HG03571 (cell line): Measurements from ENCODE around the gene SPTBN5.
"Not testable (repeated sequence)": the region's sequence is repeated elsewhere in the genome, so short reads cannot be mapped to it uniquely, and the experiment has no call there.

Experiments used
- ATAC-seq: cut with Tn5 transposase; IDR thresholded peaks from one replicate; pipeline ENCODE4 v1.9.1; 2021; ENCODE audit not compliant: unreplicated experiment

The SPTBN5 gene

DNA sequence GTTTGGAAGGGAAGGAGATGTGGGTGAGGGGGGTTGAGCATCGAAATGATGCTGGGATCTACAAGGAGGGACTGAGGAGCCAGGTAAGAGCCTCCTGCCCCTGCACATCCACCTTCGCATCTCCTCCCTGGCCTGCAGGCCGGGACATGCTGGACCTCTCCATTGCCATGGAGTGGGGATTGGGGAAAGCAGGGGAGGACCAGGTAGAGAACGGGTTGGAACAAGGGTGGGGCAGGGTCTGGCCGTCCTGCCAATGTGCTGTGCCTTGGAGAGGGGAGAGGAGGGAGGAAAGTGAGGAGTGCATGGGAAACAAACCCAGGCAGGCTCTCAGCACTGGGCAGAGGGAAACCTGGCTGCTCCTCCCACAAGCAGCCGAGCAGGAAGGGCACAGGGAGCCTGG is 44.6 kb downstream of the SPTBN5 start:
- ATAC-seq, result no peak

- no peak for ATAC-seq
These were observed 45.2 kb downstream of the SPTBN5 start for GRCh38 chr15:41848631-41849030.

DNA sequence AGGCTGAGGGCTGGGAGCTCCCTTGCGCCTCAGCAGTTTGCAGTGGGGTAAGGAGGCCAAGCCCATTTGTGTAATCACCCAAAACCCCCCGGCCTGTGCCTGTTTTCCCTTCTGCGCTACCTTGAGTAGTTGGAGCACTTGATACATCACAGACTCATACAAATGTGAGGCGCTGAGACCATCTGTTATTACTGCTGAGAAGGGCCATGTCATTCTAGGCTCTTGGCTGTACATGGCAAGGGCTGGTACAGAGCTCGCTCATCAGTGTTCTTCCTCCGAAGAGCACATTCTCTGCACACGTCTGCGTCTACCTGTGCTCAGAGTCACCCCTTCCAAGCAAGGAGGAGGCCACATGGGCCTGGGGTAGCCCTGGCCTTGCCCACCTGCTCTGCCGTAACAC is 45.9 kb downstream of the SPTBN5 start:
- ATAC-seq, result no peak

DNA sequence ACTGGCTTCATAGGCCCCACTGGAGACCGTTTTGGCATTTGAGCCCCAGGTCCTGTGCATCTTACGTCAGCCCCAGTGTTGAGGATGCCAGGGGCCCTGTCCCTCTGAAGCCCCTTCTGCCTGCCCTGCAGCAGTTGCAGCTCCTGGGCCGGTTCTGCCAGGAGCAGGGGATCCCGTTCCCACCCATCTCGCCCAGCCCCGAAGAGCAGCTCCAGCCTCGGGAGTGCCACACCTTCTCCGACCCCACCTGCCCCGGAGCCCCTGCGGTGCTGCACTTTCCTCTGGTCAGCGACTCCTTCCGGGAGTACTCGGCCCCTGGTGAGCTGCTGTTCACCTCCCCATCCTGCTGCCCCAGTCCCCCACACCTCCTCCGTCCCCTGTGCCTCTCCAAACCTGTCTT is 46.6 kb downstream of the SPTBN5 start:
- no peak for ATAC-seq

DNA sequence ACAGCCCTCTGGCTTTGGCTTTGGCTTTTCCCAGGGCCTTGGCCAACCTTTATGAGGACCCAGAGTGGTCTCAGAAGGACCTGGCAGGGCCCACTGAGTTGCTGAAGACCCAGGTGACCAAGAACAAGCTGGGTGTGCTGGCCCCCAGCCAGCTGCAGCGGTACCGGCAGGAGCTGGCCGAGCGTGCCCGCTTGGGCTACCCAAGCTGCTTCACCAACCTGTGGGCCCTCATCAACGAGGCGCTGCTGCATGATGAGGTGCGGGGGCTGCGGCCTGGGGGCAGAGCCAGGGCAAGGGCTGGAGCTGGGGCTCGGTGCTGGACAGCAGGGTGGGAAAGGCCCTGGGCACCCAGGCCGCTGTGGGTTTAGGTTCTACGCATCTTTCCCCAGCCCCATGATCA is 49.0 kb downstream of the SPTBN5 start:
- ATAC-seq, result no peak

DNA sequence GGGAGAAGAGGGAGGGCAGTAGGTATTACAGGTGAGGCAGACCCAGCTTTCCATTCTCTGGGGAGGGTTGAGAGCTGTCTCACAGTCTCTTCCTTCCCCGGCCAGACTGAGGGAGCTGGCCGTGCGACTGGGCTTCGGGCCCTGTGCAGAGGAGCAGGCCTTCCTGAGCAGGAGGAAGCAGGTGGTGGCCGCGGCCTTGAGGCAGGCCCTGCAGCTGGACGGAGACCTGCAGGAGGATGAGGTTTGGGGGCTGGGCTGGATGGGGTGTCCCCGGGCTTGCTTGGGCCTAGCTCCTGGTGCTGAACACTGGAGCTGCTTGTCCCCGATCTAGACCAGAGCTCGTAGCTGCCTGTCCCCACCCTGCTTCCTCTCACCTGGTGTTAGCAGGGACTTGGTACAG is 50.3 kb downstream of the SPTBN5 start:
- ATAC-seq, result no peak

DNA sequence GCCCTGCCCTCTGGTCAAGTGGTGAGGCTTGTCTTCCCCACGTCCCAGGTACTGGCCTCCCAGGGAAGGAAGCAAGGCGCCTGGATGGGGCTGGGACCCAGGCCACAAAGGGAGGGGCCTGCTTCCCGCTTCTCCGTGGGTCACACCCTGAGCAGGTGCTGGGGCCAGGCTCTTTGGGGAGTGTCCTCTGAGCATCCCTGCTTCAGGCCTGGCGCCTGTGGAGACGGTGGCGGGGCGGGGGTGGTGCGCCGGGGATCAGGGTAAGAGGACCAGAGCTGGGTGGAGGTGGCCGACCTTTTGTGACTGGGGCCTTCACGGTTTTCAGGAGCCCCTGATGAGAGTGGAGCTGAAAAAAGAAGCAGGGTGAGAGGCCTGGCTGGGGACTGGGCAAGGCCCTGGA is 51.6 kb downstream of the SPTBN5 start:
- no peak for ATAC-seq

DNA sequence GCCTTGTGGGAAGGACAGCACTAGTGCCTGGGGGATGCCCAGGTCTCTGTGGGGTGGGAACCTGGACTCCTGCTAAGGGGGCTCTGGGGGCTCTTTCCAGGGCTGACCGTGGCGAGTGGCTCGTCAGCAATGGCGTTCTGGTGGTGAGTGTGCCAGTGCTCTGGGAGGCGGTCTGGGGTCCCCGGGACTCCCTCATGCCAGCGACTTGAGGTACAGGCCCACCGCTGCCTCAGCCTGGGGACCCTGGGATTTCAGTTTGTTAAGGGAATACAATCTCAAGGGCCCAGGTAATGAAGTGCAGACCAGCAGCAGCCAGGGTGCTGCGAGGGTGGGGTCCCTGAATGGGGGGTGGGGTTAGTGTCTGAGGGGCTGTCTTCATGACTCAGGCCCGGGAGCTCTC is 52.7 kb downstream of the SPTBN5 start:
- ATAC-seq, result no peak

GRCh38 chr15:41840673-41841072 is 53.2 kb downstream of the SPTBN5 start:
- ATAC-seq, result no peak

DNA sequence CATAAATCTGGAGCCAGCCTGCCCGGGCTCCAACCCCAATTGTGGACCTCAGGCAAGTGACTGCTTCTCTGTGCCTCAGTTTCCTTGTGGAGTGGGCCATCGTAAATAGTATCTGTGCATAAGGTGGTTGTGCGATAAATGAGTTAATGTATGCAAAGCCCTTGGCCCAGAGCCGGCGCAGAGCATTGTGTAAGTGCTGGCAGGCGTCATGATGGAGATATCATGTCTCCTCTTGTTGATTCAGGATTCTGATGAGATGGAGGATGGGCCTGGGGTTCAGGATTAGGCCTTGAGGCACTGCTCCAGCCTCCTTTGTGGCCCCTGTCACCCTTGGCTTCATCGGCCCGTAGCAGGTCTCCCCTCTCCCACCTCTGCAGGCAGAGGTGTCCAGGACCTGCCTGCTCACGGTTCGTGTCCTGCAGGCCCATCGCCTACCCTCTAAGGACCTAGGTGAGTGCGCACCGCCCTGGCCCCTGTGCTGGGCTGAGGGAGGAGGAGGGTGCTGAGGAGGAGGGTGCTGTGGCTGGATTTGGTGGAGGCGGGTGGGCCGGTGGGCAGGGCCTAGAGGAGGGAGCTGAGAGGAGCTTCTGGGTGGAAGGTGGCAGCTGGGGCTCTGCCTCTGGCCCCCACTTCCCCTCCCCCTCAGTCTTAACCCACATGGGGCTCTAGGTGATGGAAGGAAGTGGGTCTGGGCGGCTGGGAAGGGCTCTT is 53.9 kb downstream of the SPTBN5 start:
- no peak for ATAC-seq

GRCh38 chr15:41838400-41838897 is 55.4 kb downstream of the SPTBN5 start, which contains the start of gene PLA2G4B:
TSS of gene PLA2G4B (plus strand) at chr15:41838847. CDS start at chr15:41838914, 67 bp downstream.
- ATAC-seq, result no peak

DNA sequence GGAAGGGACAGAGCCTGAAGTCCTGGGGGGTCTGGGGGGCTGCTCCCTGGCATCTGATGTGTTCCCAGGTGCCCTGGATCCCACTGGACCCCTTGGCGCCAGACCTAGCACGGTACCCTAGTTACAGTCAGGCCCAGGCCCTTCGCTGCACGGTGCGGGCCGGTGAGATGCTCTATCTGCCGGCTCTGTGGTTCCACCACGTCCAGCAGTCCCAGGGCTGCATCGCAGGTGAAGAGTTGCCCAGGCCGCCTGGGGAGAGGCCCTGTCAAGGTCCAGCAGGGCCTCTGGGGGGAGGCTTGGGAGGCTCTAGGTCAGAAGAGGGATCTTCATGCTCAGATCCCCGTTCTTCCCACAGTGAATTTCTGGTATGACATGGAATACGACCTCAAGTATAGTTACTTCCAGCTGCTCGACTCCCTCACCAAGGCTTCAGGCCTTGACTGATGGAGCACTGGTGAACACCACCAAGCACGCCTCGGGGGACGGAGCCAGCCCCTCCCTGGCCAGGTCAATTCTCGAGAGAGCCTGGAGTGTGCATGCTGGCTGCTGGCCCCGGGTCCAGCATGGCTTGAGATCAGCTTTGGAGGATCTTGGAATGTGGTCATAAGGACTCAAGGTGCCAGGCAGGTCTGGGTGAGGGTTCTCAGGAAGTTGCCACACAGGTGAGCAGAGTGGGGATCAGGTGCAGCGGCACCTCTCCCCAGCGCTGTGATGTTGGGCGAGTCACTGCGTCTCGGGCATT is 57.0 kb downstream of the SPTBN5 start:
- no peak for ATAC-seq

DNA sequence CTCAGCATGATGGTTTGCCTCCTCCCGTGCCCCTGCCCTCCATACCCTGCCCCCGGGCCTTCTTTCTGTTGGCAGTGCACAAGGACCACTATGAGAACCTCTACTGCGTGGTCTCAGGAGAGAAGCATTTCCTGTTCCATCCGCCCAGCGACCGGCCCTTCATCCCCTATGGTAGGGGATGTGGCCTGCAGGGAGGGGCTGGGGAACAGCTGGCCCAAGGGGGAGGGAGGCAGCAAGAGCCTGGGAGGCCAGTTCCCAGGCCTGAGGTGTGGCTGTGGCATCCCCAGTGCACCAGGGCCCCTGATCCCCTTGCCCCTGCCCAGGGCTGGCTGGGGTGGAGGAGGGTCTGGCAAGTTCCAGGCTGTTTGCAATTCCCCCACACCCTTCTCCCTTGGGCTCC is 57.8 kb downstream of the SPTBN5 start:
- ATAC-seq, result no peak

- no peak for ATAC-seq
These were observed 59.8 kb downstream of the SPTBN5 start for GRCh38 chr15:41834096-41834495.

GRCh38 chr15:41832875-41833274 is 61.0 kb downstream of the SPTBN5 start:
- ATAC-seq, result no peak

DNA sequence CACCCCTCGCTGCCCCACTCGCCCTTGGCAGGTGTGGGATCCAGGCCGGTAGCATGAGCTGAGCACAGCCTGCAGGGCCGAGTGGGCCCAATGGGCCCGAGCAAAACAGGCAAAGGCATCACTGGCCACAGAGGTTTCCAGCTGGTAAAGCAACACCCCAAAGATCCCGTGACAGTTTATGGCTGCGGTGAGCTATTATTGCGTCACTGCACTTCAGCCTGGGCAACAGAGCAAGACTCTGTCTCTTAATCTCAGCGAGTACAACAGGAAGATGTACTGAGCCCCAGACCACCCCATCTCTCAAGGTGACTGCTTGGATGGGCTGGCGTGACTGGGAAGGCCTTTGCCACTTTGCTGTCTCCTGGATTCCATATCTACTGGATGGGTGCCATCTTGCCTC is 61.6 kb downstream of the SPTBN5 start:
- no peak for ATAC-seq

DNA sequence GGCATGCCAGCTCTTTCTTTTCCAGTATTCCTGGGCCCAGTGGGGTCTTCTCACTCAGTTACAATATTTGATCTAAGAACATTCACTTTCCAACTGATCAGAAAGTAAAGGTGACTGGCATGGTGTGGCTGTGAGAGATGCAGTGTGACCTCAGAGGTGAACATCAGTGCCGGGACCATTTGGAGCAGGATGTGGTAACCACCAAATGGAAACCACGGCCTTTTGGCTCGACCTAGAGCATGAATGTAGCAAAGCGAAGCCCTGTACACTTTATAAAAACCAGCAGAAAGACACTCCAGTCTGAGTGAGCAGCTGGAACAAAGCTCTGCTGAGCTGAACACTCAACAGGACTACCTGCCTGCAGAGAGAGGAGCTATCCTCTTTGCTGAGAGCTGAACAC is 62.6 kb downstream of the SPTBN5 start:
- ATAC-seq, result not testable (repeated sequence)

- ATAC-seq, result no peak
These were observed 63.8 kb downstream of the SPTBN5 start for GRCh38 chr15:41829959-41830646.

DNA sequence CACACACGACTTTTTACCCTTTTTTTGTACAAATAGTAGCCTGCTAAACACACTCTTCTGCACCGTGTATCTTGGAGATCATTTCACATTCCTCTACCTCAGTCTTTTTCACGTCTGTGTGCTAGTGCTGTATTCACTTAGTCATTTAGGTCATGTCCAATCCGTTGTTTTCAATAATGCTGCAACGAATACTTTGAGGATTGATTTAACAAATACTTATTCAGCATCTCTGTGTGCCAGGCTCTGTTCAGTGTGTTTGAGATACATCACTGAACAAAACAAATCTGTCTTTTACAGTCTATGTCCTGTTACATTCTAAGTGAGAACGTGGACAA is 65.1 kb downstream of the SPTBN5 start:
- no peak for ATAC-seq

GRCh38 chr15:41827880-41828806 is 65.7 kb downstream of the SPTBN5 start, which contains the start of gene JMJD7:
TSS of gene JMJD7 (plus strand) at chr15:41828092. CDS start at chr15:41828125, 33 bp downstream.
- no peak for ATAC-seq
